NCI-H1417 treated with DMSO at 0.1 percent for 48 hours (cell line): ENCODE measurements around the gene FUNDC2.

Experiments
- DNase-seq: peaks from one replicate; lab custom pipeline; 2025; lab: John Stamatoyannopoulos, UW

The FUNDC2 gene

GRCh38 chrX:155070038-155070437 is 43.4 kb downstream of the FUNDC2 start:
- no peak for DNase-seq

GRCh38 chrX:155070663-155070974 is 44.0 kb downstream of the FUNDC2 start:
- DNase-seq: no peak

DNA sequence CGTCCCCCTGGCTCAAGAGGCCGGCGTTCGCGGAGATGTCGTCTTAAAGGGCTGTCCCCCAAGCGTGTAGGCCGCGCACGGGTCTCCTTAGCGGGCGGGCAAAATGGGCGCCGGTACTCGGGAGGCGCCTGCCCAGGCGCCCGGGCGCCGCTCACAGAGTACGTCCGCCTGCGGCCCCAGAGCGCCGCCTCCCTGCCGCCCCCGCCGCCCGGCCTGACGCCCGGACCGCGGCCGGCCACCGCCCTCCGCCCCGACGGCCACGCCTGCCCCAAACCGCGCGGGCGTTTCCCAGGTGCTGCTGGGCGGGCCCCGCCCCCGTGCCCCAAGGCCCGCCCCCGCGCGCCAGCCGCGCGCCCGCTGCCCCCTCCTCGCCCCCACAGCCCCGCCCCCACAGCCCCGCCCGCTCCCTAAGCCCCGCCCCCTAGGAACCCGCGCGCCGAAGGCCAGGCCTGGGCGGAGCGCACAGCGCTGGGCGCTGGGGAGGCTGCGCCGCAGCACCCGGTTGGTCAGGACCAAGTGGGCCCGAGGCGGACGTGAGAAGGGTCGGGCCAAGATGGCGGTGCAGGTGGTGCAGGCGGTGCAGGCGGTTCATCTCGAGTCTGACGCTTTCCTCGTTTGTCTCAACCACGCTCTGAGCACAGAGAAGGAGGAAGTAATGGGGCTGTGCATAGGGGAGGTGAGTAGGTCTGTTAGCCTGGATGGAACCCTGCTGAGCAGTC is 44.5 kb downstream of the FUNDC2 start, which contains the start of the genes BRCC3, CMC4 and MTCP1:
TSS of gene BRCC3 (plus strand) at position 534 of the 719 bp plus-strand sequence. CDS start at position 554, 20 bp downstream.
TSS of gene CMC4 (minus strand) at position 162 of the 719 bp plus-strand sequence. CDS start 7,113 bp downstream, outside the sequence.
TSS of gene MTCP1 (minus strand) at position 162 of the 719 bp plus-strand sequence. CDS start 5,126 bp downstream, outside the sequence.
- DNase-seq: peak; percentile 49

- DNase-seq: no peak
Measured at GRCh38 chrX:155071694-155072280, 45.1 kb downstream of the FUNDC2 start.

DNA sequence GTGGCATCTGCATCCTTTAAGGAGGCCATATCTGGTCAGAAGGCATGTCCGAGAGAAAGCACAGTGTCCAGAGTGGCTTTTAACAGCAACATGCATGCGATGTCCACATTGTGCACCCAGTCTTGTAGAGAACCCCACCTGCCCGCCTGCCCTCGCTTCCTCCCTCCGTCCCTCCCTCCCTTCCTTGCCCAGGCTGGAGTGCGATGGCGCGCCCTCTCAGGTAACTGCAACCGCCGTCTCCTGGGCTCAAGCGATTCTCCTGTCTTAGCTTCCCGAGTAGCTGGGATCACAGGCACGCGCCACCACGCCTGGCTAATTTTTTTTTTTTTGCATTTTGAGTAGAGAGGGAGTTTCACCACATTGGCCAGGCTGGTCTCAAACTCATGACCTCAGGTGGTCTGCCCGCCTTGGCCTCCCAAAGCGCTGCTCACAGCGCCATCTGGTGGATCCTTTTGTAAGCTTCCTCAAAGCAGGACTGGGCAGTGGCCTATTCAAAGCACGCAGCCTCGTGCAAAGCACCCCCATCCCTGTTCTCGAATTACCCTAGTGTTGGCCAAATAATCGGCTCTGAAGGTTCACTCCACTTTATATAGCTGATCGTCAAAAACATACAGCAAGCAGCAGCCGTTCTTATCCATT is 59.7 kb downstream of the FUNDC2 start:
- no peak for DNase-seq

DNA sequence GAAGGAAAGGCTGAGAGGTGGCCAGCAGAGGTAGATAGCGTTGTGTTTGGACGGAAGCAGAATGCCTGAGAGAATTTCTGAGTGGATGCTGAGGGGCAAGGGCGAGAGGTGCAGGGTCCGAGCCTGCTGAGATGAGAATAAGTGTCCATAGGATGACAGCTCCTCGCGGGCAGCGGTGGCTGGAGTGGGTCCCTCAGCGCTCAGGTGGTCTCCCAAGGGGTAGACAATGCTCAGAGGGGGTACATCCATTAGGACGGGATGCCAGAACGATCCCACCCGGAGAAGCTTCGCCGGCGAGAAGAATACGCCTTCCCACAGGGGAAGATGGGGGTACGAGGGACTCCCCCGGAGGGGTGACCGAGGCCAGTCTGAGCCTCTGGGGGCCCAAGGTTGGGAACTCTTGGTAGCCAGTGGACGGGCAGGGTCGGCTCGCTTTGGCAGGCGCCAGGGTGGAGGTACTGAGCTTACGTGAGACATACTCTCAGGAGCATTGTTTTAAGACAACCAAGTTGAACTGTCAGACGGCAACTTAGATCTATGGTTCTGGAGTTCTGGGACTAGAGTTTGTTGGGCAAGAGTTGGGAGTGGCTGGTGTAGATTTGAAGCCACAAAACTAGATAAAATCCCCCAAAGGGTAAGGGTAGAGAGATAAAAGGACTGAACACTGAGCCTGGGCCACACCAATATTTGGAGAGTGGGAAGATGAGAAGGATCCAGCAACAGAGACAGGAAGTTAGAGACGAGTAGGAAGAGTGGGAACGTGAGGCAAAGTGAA is 60.5 kb downstream of the FUNDC2 start:
- no peak for DNase-seq

GRCh38 chrX:155094468-155095061 is 67.9 kb downstream of the FUNDC2 start:
- DNase-seq: no peak

- DNase-seq: no peak
Measured at GRCh38 chrX:155105919-155106318, 79.3 kb downstream of the FUNDC2 start.

GRCh38 chrX:155108427-155108826 is 81.8 kb downstream of the FUNDC2 start:
- no peak for DNase-seq
